RKO (cell line): ENCODE data around the gene CAPN14.

Experiments
- DNase-seq: peaks from one replicate; pipeline ENCODE4 v3.0.0-alpha.2; 2016; ENCODE audit warnings: low spot score

CAPN14 gene

DNA sequence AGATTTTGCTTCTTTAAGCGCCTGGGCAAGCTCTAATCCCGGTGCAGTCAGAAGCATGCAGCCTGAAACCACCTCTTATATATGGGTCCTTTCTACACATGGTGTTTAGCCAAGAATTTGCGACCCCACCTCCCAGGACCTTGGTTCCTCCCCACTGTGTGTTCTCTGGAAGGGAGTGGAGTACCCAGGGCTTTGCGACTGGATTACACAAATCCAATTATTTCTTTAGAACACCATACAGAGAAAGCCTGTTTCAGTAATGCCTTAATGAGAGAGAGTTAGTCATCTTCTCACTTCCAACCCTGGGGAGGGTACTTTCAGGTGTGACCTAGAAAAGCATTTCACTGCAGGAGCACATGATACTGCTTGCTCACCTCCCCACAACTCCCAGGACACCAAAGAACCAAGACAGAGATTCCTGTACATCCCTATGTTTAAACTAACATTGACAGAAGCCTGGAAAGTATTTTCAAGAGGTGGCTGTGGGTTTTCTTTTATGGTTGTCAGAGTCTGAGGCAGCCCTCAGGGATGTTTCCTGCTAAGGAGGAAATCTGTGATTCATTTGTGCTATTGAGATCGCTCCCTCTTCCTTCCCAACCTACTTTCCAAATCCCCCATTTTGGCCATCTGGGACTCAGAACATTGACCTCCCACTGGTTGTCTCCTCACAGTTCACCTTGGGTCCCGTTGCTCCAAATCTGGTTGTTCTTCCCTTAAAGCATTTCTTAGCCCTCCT lies at the start of gene CAPN14:
TSS of gene CAPN14 (minus strand) at position 51 of the 736 bp plus-strand sequence. CDS start 12,068 bp downstream, outside the sequence.
- no peak for DNase-seq

DNA sequence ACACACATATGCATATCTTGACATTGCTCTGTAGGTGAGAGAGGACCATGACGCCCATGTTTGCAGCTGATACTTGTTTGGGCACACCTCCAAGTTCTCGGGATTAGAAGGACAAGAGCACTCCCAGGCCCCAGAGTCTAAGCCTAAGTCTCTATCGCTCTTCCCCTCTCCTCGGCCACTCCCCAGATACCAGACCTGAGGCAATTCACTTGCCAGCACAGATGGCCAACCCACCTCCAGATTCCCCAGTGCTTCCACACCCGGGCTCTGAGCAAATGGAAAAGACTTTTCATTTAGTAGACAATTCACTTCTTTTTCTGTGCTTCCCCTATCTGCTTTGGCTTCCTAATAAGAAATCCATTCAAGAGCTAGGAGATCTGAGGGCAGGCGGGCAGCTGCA lies 49.5 kb upstream of the CAPN14 start:
- no peak for DNase-seq

DNA sequence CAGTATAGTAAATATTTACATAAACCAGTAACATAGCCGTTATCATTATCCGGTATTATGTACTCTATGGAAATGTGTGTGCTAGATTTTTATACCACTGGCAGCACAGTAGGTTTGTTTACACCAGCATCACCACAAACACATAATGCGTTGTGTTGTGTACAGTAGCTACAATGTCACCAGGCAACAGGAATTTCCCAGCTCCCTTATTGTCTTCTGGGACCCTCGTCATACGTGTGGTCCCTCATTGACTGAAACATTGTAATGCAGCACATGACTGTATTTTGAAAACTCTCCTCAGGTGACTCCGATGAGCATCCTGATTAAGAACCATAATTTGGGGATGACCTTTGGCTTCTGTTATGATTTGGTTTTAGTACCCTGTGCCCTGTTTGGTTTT lies 47.9 kb upstream of the CAPN14 start:
- DNase-seq = no peak

- DNase-seq = no peak
These were observed 46.4 kb upstream of the CAPN14 start for GRCh38 chr2:31263636-31264190.

DNA sequence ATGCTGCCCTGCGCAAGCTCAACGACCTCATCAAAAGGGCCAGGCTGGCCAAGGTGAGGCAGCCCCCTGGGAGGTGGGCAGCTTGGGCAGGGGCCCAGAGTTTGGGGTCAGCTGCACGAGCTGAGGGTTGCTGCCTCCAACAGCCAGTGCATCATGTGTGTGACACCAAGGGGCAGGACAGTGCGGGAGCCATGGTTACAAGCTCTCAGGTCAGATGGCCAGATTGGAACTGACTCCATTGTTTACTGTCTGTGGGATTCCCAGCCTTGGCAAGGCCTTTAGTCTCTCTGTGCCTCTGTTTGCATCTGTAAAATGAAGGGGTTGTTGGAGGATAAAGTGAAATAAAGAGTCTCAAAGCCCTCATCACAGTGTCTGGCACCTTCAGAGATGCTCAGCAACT lies 43.6 kb upstream of the CAPN14 start:
- DNase-seq = no peak

DNA sequence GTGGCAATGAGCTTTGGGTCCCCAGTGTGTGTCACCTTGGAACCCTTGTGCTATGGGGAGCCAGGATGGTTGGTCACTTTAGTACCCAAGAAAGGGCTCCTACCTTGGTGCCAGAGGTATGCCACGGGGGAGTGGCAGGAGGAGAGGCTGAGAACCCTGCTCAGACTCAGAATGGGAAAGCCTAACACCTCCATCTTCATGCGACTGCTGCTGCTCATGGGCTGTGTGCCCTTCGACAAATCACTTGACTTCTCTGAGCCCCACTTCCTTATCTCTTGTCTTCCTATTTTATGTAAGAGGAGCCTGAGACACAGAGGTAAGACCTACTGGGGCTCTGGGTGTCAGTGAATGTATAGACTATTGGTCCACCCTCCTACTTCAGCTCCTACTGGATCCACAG lies 41.8 kb upstream of the CAPN14 start:
- no peak for DNase-seq

GRCh38 chr2:31258351-31258750 lies 41.0 kb upstream of the CAPN14 start:
- no peak for DNase-seq

GRCh38 chr2:31256611-31257382 lies 39.5 kb upstream of the CAPN14 start:
- no peak for DNase-seq

DNA sequence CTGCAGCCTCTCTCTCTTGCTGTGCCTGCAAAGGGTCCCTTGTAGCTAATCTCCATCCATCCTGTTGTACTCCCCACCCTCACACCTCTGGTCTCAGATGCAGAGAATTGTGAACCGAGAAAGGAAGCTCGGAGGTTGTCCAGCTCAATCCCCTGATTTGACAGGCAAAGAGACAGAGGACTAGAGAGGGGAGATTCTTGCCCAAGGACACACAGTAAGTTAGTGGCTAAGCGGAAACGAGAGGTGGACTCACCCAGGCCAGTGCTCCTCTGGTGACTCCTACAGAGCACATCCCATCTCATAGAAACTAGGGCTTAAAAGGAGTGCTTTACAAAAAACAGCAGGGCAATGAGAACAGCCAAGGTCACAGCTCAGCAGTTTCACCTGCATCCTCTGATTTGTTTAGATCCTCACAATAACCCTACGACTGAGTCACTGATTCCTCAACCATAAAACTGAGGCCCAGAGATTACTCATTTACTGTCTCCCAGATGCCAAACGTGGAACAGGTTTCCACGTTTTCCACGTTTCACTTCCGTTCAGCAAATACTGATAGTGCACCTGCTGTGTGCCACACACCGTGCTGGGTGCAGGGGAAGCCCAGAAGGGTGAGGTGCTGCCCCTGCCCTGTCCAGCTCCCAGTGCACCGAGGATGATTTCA lies 38.7 kb upstream of the CAPN14 start:
- no peak for DNase-seq

- DNase-seq = no peak
These were observed 37.2 kb upstream of the CAPN14 start for GRCh38 chr2:31254237-31255203.

GRCh38 chr2:31253356-31254131 lies 36.2 kb upstream of the CAPN14 start:
- DNase-seq = no peak

DNA sequence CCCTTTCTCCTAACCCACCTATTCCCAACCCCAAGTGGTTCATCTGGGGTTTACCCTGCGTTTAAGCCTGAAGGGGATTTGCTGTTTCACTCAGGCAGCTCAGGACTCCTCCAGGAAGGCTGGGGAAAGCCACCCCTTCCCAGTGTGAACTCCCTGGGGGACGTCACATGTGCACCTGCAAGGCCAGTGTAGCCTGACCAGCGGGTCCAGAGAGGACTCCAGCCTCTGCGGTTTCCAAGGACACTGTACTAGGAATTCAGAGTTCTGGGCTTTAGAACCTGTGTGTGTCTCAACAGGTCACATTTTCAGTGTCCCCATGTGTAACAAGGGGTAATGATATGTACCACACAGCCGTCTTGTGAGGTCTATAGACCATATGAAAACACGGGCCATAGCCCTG lies 34.5 kb upstream of the CAPN14 start:
- DNase-seq = no peak

DNA sequence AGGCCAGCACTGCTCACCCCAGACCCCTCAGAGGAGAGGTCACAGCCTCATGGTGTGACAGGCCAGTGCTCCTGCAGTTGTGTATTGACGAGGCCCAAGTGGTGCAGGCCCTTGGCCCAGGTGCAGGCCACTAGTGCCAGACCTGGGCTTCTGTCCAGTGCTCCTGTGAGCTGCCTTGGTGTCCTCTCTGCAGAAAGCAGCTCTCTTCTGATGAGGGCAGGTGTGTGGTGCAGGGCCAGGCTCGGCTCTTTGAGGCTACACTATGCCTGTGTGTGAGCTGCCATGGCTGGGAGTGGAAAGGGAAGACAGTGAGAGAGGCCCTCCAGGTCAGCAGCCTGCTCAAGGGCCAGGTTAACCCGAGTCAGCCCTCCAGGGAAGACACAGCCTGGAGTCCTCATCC lies 33.7 kb upstream of the CAPN14 start:
- no peak for DNase-seq

- no peak for DNase-seq
These were observed 31.8 kb upstream of the CAPN14 start for GRCh38 chr2:31249009-31249690.

GRCh38 chr2:31248139-31248538 lies 30.8 kb upstream of the CAPN14 start:
- no peak for DNase-seq

- no peak for DNase-seq
These were observed 30.4 kb upstream of the CAPN14 start for GRCh38 chr2:31247711-31248110.

DNA sequence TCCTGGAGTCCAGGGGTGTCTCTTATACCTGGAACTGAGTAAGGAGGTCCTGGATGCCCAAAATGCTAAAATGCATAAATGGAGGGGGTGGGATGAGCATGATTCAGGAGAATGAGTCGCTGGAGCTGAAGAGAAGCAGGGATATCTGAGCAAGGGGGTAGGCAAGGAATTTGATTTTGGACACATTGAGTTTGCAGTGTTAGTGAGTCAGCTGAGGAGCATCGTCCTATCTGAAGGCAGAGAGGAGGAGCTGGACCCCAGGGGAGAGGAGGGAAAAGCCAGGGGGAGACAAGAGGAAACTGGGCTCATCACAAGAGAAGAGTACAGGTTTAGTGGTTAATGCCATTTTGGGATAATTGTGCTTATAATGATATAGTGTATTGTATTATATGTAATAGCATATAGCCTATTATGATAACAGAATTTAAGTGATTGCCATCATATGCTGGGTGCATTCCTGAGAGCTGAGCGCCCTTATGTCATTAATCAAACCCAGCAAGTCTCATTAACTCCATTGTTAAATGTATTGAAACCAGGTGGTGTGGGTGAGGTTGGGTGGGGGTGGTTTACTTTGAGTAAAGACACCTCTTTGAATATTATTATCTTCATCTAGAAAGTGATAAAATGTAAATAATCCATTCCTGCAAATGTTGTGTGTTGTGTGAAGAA lies 29.0 kb upstream of the CAPN14 start:
- no peak for DNase-seq

GRCh38 chr2:31244101-31244500 lies 26.8 kb upstream of the CAPN14 start:
- DNase-seq = no peak

GRCh38 chr2:31243053-31243452 lies 25.7 kb upstream of the CAPN14 start:
- DNase-seq = no peak
